GM21381 (cell line): Measurements from ENCODE around the gene PRDM16.

Source experiments
- ATAC-seq: cut with Tn5 transposase; IDR thresholded peaks from one replicate; pipeline ENCODE4 v1.9.1; 2021; ENCODE audit warnings: mild to moderate bottlenecking, moderate library complexity; ENCODE audit not compliant: unreplicated experiment

PRDM16 gene

DNA sequence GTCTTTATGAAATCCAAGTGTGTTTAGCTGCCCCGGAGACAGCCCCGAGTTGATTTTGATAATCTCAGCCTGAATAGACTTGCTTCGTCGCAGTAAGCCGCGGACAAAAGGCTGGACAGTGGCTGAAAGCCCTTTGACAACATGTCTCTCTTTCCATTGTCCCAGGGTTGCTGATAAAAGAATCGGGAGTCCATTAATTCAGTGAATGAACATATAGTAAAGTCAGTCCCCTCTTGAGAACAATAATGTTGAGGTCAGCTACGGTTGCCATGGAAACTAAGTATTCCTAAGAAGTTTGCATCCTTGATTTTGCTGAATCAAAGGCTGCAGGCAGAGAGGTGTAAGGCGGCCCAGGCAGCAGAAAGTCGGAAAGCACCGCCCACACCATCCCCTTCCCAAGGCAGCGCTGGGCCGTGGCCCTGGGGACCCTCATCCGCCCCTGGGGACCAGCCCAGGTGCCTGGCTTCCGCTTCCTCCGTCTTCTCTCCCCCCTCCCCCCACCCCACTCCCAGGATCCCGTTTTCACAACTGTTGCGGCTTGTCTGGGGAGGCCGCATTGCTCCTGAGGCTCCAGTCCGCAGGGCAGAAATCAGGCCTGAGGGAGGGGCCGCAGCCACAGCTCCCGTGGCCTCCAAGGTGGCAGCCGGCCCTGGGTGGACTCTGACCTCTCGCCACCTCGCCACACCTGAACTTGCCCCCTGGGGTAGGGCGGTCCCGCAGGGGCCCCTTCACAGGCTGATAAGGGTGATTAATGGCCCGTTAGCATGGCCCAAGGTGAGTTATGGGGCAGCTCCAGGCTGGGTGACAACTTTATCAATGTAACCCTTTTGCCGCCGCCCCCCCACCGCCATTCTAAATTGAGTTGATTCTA lies 180.9 kb downstream of the PRDM16 start:
- no peak for ATAC-seq

DNA sequence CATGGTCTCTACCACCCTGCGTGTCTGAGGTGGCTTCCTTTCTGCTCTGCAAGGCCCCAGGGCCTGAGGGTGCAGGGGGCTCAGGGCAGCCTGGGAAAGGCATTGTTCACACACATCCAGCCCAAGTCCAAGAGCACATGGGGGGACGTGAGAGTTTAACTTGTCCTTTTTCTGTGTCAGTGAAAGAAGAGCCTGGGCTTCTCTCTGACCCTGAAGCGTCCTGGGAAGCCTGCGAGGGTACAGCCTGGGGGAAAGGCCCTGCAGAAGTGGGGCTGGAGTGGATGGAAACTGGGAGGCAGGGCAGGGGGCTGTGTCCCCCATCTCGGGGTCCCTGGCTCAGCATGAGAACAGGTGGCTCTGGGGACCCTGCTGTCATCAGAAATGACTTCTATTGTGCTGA lies 181.6 kb downstream of the PRDM16 start:
- ATAC-seq = no peak

DNA sequence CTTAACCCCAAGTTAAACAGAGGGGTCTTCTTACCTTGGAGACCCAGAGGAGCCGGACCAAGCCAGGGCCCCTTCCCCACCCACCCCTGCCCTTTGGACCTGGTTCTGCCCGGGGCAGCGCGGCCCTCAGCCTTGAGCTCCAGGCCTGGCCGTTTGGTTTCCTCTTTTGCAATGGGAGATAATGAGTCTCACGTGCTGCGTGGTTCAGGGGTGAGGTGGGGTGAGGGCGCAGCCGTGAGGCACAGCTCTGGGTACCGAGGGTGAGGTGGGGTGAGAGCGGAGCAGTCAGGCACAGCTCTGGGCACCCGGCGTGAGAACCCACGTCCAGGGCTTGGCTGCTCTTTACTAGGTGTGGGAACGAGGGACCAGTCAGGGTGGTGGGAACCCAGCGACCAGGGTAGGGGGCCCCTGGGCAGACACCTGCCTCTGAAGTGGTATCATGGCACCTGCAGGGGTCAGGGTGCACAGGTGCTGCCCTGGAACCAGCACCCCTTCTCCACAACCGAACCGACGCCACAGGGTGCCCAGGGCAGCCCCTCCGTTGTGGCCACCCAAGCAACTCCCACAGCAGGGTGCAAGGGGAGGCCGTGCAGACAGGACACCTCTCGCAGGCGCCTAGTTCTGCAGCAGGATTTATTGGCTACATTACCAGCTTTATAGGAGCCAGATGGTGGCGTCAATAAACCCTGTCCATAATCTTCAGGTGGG lies 182.2 kb downstream of the PRDM16 start:
- ATAC-seq = no peak

DNA sequence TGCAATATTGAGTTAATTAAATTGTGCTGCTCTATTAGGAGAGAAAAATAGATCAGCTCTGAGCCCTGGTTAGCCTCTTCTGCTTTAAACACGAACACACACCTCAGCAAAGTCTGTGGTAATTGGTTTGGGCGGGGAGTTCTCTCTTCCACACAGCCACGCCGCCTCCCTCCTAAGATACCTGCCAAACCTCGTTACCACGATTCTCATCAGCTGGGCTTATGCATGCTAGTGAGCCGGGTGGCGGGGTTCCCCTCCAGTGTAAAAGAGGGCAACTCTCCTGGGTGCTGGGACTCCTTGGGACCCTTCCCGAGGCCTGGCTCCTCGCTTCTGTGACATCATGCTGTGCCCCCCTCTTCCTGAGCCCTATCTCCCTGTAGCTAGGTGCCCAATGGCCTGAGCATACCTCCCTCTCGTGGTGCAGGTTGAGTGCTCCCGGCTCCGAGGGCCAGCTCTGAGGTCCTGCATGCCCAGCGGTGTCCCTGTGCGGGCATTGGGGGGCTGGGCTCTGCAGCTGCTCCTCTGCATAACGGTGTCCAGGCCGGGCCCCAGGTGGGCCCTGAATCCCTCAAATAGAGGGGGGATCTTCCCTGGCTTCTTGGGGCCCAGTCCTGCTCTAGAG lies 182.9 kb downstream of the PRDM16 start:
- ATAC-seq = no peak

DNA sequence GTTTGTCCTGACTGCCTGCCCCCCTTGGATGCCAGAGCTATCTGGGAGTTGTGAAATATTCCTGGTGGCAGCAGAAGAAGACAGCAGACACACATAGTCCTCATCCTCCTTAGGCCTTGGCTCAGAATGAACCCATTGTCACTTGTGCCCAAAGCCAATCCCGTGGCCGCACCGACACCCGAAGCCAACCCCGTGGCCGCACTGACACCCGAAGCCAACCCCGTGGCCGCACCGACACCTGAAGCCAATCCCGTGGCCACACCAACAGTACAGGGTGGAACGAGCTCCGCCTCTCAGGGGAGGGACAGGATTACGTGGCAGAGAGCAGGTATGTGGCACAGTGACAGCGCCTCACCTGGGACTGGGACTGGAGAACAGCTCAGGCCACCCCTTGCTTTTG lies 186.7 kb downstream of the PRDM16 start:
- no peak for ATAC-seq

DNA sequence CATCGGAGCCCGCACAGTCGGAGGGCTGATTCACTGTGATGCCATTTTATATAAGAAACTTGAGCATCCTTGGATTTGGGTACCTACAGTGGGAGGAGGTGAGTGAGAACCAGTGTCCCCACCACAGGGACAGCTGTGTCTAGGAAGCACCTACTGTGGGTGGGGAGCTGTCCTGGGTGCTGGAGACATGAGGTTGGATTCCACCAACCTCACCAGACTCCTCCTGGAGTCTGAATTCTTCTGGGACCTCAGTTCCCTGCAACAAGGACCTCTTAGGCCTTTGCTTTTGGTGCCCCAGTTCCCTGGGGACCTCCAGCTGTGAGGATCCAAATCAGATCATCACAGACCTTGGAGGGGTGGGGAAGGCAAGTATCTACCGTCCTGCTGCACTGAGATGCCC lies 188.8 kb downstream of the PRDM16 start:
- no peak for ATAC-seq

DNA sequence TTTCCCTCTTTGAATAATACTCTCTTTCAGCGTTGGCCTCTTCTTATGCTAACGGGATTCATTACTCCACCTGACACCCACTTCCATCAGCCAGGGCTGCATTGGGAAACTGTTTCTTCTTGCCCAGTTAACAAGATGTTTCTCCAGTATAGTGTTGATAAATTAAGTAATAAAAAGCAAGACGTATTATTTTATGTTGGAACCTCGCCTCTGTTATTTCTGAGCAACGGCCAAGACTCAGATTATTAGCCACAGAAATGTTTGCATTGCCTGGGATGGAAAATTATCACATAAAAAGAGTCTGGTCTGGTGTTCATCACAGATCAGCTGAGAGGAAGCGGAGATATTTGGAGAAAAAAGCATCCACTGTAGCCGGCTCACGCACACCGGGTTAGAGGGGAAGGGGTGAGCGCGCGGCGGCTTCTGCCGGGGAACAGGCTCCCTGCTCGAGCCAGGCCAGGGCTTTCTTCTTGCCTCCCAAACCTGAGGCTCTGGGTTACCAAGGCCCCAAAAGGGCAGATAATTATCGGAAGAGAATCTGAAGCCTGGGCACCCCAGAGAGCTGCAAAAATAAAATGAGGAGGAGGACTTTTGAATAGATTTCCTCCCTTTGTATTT lies 189.5 kb downstream of the PRDM16 start:
- ATAC-seq = no peak

DNA sequence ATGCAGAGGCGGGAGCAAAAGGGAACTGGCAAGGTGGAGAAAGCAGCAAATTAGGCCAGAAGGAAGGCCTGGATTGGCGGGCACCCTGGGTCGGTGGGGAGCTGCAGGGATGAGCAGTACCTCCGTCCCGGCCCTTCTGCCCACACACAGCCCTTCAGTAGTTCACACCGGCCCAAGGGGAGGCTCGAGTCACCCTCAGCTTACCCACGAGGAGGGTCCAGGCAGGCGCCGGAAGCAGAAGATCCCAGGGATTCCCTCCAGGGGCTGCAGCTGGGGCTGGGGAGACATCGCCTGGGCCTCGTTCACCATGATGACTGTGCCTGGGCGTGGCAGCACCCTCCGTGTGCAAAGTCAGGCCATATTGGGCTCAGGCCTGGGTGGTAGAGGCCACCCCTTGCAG lies 190.0 kb downstream of the PRDM16 start:
- ATAC-seq = no peak

DNA sequence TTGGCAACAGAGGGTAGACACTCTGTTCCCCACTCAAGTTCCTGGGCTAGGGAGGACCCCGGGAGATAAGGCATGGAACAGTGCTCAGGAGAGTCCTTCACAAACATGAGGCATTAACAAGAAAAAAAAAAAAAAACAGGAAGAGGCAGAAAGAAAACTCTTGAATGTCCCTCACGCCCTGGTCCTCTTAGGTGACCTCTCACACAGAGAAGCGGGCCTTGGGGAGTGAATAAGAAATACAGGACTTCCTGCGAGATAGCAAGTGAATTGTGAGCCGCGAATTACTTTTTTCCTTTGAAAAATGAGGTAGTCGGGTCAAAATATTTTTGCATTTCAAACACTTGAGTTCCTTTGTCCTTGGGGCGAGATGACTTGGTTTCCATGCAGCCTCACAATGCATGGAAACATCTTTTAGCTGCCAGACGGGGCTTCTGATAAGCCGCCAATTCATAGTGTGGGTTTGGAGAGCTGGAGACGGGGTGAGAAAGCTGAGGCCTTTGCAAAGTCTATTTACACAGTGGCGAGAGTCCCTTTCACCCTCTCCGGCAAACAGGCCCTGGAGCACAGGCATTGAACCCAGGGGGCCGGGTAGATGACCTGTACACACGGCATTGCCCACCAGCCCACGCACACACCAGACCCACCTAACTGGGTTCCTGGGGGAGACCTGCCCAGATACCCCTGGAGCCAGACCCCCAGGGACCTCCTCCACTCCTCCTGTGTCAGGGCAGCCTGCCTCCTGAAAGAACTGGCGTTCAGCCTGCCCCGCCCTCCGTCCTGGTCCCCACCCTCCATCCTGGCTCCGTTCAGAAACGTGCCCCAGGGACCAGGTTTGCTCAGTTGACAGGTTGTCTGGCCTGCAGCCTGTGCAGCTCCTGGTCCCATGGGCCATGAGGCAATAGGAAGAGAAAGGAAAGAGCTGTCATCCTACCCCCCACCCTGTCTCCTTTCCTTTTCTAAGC lies 192.3 kb downstream of the PRDM16 start:
- ATAC-seq = no peak

DNA sequence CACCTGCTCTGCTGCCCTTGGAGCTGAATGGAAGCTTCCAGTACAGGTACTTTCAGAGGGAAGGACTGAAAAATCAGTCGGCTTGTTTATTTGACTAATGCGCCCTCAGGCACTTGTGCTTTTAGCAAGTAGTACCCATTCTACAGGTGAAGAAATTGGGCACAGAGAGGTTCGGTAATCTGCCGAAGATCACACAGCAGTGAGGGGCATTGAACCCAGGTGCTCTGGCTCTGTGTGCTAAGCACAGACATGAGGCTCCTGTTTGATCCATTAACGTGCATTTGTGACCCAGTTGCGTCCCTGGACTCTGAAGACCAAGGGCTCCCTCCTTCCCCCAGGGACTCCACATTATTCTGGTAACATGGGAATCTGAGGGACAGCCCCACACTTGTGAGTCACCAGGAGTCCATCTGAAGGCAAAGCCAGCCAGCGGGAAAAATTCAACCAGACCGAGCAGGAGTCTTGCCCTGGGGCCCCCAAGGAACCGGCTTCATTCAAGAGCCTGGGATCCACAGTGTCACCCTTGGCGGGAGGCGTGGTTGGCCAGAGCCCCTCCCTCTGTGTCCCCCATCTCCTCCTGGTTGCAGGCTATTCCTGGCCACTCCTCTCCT lies 193.1 kb downstream of the PRDM16 start:
- ATAC-seq = no peak

DNA sequence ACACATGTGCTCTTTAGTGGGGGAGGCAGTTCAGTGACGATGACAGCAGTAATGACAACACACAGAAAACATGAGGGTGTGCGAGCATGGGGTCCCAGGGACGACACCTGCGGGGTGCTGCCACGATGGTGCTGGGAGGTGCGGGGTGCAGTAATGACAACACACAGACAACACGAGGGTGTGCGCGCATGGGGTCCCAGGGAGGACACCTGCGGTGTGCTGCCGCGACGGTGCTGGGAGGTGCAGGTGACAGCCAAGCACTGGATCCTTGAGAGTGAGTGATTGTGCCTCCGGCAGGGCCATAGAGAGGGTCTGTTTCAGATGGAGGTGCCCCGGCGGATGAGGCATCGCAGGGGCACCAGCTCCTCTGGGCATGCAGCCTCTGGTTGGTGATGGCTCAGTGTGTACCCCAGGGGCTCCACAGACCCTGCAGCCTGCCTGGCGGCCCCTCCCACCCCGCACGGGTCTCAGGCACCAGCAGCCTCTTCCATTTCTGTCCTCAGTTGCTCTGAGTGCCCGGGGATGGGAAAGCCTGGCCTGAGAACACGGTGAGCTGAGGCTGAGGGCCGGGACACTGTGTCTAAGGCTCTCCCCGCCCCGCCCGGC lies 193.8 kb downstream of the PRDM16 start:
- ATAC-seq = no peak

DNA sequence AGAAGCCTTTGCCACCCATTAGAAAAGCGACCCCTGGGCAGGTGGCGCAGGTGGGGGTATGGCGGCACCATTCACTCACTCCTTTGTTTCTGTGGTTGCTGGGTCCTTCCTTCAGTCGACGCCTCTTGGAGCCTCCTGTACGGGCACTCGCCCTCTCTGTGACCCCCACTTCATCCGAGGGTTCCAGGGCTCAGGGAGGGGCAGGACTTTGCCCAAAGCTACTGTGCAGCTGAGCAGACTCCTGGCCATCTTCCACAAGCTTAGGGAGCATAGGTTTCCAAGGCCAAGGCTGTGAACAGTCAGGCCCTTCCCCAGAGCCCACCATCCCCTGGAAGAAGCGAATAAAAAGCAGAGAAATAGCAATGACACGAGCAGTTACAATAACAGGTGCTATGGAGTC lies 194.8 kb downstream of the PRDM16 start:
- ATAC-seq = no peak

DNA sequence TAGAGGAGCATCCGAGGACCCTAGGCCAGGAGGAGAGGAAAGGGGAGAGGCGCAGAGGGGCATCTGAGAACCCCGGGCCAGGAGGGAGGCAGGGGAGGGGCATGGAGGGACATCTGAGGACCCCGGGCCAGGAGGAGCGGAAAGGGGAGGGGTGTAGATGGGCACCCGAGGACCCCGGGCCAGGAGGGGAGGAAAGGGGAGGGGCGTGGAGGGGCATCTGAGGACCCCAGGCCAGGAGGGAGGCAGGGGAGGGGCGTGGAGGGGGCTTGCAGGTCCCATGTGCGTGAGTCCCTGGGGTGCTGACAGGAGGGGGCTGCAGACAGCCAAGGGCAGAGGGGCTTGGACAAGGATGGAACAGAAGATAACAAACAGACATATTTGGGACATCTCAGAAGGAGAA lies 195.5 kb downstream of the PRDM16 start:
- no peak for ATAC-seq

DNA sequence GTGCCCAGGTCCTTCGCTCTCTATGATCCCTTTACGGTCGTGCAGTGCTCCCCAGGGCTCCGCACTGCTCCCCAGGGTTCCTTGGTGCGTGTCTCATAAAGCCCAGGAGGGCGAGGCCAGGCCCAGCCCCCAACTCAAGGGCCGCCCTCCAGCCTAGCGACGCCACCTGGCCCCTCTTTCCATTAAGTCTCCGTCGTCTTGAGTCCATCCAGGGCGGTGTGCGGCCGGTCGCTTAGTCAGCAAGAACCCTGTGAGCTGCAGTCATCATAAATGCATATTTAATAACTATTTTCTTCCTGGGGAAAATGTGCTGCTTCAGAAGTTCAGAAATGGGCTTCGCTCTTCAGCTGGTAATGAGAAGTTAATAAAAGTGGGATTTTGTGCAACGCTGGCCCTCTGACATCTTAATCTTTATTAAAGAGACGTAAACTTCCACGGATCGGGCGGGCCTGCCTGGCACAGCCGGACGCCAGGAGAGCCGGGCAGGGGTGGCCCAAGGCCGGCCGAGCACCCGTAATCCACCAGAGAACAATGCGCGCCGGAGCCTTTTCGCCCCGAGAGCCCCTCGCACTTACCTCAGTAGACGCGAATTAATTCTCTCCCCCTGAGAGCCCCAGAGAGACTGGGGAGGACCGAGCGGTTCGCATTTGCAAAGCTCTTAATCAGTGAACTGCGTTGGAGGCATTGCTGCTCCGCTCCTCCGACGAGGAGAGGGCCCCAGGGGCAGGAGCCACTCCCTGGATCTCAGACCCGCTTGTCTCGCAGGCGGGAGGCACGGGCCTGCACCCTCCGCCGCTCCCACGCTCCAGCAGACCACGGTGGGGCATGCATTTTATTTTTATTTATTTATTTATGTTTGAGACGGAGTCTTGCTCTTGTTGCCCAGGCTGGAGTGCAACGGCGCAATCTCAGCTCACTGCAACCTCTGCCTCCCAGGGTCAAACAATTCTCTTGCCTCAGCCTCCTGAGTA lies 197.1 kb downstream of the PRDM16 start:
- ATAC-seq = no peak

DNA sequence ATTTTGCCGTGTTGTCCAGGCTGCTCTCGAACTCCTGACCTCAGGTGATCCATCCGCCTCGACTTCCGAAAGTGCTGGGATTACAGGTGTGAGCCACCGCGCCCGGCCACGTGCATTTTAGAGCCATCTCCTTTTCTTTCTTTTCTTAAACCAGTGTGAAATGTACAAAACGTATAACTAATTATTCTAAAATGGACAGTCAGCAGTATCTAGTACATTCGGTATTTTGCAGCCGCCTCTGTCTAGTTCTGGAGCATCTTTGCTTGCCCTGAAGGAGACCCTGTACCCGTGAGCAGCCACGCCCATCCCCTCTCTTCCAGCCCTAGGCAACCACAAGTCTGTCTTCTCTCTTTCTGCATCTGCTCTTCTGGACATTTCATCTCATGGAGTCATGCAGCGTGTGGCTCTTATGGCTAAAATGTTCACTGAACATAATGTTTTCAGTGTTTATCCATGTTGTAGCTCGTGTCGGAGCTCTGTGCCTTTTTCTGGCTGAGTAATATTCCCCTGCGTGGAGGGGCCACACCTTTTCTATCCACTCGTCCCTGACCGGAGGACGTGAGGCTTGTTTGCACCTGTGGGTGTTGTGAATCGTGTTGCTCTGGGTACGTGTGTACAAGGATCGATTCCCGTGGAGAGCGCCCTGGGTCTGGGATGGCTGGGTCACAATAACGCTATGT lies 198.0 kb downstream of the PRDM16 start:
- no peak for ATAC-seq

DNA sequence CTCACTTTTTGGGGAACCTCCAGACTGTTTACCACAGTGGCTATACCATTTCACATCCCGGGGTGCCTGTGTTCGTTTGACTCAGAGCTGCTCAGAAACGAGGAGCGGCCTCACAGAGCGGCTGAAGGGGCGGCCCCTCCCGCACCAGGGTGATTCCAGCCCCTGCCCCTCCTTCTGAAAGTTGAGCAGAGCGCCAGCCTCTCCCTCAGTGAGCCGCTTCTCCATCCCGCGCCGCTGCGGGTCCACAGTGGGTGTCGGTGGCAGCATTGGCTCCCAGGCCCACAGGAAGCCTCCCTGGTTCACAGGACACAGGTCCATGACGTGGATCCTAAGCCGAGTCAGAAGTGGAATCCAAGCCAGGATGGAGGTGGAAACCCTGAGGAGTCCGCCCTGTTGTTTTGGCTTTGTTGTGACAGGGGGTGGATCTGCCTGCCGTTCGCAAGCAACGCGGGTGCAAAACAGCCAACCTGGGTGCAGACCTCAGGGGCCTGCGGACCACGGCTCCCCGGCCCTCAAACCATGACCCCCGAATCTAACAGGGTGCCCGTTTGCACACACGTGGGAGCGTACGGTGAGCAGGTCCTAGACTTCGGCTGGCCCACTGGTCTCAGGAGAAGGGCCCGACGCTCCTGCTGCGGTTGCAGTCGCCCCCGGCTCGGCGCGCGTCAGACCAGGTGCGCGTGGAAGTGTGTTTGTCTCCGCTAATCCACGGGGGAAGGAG lies 198.7 kb downstream of the PRDM16 start:
- ATAC-seq = no peak

DNA sequence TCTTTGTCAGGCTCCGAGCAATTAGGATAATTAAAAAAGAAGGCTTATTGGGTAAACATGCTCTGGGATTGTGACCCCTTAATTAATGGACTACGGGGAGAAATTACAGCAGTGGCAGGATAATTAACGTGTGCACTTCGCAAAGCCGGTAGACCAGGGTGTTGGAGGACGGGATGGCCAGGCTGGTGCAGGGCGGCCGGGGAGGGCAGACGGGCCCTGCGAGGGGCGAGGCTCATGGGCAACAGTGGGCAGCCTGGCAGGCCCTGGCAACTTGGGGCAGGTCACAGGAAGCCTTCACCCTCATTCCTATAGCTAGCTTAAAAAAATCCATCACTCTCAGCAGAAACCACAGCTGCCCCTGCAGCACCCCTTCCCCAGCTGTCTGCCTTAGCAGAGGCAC lies 199.3 kb downstream of the PRDM16 start:
- no peak for ATAC-seq
